GM10266 (cell line): ENCODE results near the gene HMCES.

Experiments
- DNase-seq: peaks from one replicate; pipeline ENCODE4 v3.0.0; 2012; ENCODE audit errors: extremely low spot score
- CTCF ChIP-seq: IDR thresholded peaks from 2 replicates; pipeline ENCODE4 v1.5.1; 2012; ENCODE audit warnings: mild to moderate bottlenecking, low read depth; ENCODE audit not compliant: control insufficient read depth, insufficient read depth; ENCODE audit errors: missing control alignments

Gene HMCES

GRCh38 chr3:129321887-129322286 is 43.2 kb downstream of the HMCES start:
- no peak for TF ChIP-seq CTCF
- DNase-seq = no peak

DNA sequence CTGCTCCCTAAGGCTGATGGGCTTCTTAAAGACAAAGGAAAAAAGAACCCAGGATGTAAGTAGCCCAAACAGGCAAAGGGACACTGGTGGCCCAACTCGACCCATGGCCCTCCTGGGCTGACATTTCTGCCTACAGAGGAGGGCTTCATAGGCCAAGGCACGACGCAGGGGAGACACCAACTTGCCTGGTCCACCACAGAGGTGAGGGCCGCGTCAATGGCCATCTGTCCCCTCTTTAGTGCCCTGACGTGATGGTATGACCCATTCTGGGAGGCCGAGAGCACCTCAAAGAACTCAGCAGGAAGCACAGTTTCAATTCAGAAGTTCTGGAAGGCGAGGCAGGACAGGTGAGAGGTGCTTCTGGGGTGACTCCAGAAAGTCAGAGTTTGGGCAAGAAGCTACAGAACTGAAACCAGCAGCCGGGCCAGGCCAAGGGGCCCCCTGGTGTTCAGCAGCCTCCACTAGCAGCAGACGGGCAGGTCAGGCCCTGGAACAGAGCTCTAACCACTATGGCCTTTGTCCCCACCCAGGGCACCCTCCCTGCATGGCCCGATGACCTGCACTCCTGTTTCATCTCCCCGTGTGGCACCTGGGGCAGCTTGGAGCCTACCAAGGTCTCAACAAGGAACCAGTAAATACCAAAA is 45.1 kb downstream of the HMCES start:
- peak; percentile 47 for TF ChIP-seq CTCF
- no peak for DNase-seq

DNA sequence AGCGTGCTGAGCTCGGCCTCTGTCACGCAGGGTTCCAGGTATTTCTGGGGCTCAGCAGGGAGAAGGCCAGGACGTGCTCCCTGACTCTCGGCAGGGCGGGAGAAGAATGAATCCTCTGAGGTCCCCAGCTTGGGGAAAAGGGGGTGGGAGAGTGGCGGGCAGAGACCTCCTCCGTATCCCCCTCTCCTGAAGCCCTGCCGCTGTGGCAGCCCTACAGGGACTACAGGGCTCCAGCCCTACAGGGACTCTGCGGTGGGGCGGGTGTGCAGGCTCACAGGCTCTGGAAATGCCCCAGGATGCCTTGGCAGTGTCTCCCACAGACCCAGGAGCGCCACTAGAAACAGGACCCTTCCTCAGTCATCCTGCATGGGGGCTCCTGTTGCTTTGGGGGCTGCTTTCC is 46.2 kb downstream of the HMCES start:
- TF ChIP-seq CTCF = no peak
- no peak for DNase-seq

DNA sequence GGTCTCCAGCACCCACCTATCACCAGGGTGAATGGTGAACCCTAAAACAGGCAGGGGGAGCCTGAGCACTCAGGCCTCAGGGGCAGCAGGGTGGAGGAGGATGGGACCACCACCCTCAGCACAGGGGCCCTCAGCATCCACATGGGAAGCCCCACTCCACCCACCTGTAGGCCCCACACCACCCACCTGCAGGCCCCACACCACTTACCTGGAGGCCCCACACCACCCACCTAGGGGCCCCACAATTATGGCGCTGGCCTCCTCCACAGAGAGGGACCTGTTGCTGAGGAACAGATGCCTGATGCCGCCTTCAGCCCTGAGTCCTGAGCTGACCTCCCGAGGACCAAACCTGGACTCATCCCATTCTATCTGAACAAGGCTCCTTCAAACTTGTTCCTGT is 46.7 kb downstream of the HMCES start:
- DNase-seq = no peak
- TF ChIP-seq CTCF = no peak

DNA sequence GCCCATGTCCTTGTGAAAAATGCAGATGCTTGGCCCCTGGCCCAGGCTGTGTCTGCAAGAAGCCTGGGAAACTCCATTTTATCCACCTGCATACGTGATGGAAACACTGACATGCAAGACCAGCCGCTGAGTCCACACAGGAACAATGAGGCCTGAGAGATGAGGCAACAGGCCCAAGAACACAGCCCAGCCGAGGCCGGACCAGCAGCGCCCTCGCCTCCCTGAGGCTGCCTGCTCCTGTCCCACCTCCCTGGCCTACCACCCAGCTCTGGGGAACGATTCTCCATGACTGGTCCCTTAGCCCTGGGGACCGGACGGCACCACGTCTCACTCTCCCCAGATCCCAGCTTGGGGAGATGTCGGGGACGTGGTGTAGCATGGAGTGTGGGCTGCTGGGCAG is 47.5 kb downstream of the HMCES start:
- no peak for DNase-seq
- no peak for TF ChIP-seq CTCF

- no peak for DNase-seq
- TF ChIP-seq CTCF = no peak
Observed at GRCh38 chr3:129326595-129326994, 47.9 kb downstream of the HMCES start.

GRCh38 chr3:129327510-129327909 is 48.8 kb downstream of the HMCES start:
- no peak for DNase-seq
- TF ChIP-seq CTCF = no peak
